K562 (cell line): ENCODE data around the gene ARHGEF1. TPM values are rescaled to one million over a fixed set of nuclear protein-coding genes. Genes with fewer than 3 reads are reported as not detected.

ENCODE experiments used
- ATAC-seq: fragments of 200-7000 bp; cut with Tn5 transposase; 3 replicates; pipeline ENCODE4 v1.9.1; 2020; ENCODE audit warnings: moderate library complexity
- BruUV-seq: library from RNA; stranded (reverse); fragments of 400-500 nt; replicated peaks from 2 replicates; lab custom pipeline; 2021; lab: Mats Ljungman, UMichigan
- CTCF ChIA-PET: fragments of 300-600 bp; formaldehyde crosslinking; extraction: SDS; loops from one replicate; lab custom pipeline; 2021; ENCODE audit warnings: low intra/inter-chr PET ratio; lab: Yijun Ruan, JAX
- POLR2A ChIA-PET: fragments of 300-600, 350-650 bp; sonication (Branson Sonifier 250); formaldehyde crosslinking; extraction: SDS; loops from one replicate; lab custom pipeline; 2021; ENCODE audit warnings: antibody characterized with exemption, inconsistent platforms; lab: Yijun Ruan, JAX
- DNase-seq, 4 experiments: peaks; one replicate each; pipeline versions ENCODE4 v3.0.0 to v3.0.0-alpha.2; 2011 to 2018; ENCODE audit warnings: low spot score in 3 of 4, mixed read lengths in 3 of 4; ENCODE audit errors: extremely low read depth in 1 of 4
- FAIRE-seq: peaks from 2 replicates; lab custom pipeline; 2011; peaks lifted over from hg19 to GRCh38; lab: Jason Lieb, UNC
- H2AFZ ChIP-seq: 2 replicates; pipeline ENCODE4 v1.6.0; 2011; ENCODE audit warnings: low read depth, low read length, control low read depth, inconsistent platforms
- H3K27ac ChIP-seq: fragments of 200-600 bp; 3 replicates; pipeline ENCODE4 v1.8.0; 2011; ENCODE audit warnings: low read depth, mild to moderate bottlenecking, control low read depth, inconsistent platforms, low read length, moderate library complexity, mixed read lengths; ENCODE audit errors: extremely low read depth
- H3K27me3 ChIP-seq, 2 experiments: fragments of 300-600 bp in 1 of 2; 2 replicates in 1 of 2; 3 replicates in 1 of 2; pipeline versions ENCODE4 v1.6.0 to v1.8.0; 2011; ENCODE audit warnings: inconsistent platforms in 2 of 2, low read length in 2 of 2, mild to moderate bottlenecking in 1 of 2, mixed read lengths in 1 of 2, moderate library complexity in 1 of 2; ENCODE audit not compliant: control insufficient read depth in 2 of 2, insufficient read depth in 2 of 2
- H3K36me3 ChIP-seq: fragments of 300-600 bp; 3 replicates; pipeline ENCODE4 v1.8.0; 2011; ENCODE audit warnings: mild to moderate bottlenecking, low read length, inconsistent platforms; ENCODE audit not compliant: control insufficient read depth, insufficient read depth
- H3K4me1 ChIP-seq, 2 experiments: fragments of 200-600 bp in 1 of 2; replicated peaks in 1 of 2; 2 replicates in 1 of 2; 3 replicates in 1 of 2; pipeline versions ENCODE4 v1.5.1 to v1.8.0; 2011; ENCODE audit warnings: inconsistent platforms in 2 of 2, low read length in 2 of 2, mild to moderate bottlenecking in 1 of 2, mixed read lengths in 1 of 2, moderate library complexity in 1 of 2; ENCODE audit not compliant: control insufficient read depth in 2 of 2, insufficient read depth in 2 of 2
- H3K4me2 ChIP-seq: 2 replicates; pipeline ENCODE4 v1.6.1; 2011; ENCODE audit warnings: low read length, control low read depth, inconsistent platforms, mixed read lengths; ENCODE audit not compliant: insufficient read depth
- H3K4me3 ChIP-seq: fragments of 200-600 bp; sonication (generic), shearing (Covaris generic); 2 replicates; pipeline ENCODE4 v1.5.1; 2016; ENCODE audit warnings: control low read depth, inconsistent platforms
- H3K79me2 ChIP-seq: fragments of 200-600 bp; 3 replicates; pipeline ENCODE4 v1.8.0; 2011; ENCODE audit warnings: low read length, inconsistent platforms; ENCODE audit not compliant: control insufficient read depth, insufficient read depth
- H3K9ac ChIP-seq, 2 experiments: 2 replicates each; pipeline versions ENCODE4 v1.6.0 to v1.6.1; 2011; ENCODE audit warnings: low read depth in 2 of 2, low read length in 2 of 2, control low read depth in 1 of 2, inconsistent platforms in 1 of 2, mild to moderate bottlenecking in 1 of 2, mixed read lengths in 1 of 2; ENCODE audit not compliant: insufficient read depth in 1 of 2
- H3K9me1 ChIP-seq: one replicate; pipeline ENCODE4 v1.6.0; 2011; ENCODE audit warnings: inconsistent platforms, mild to moderate bottlenecking, low read length, moderate library complexity; ENCODE audit not compliant: control insufficient read depth, insufficient read depth
- H3K9me3 ChIP-seq: replicated peaks from 2 replicates; pipeline ENCODE4 v1.5.1; 2011; ENCODE audit warnings: low read depth, low read length, inconsistent platforms; ENCODE audit not compliant: control insufficient read depth, insufficient read depth
- H4K20me1 ChIP-seq: replicated peaks from 2 replicates; pipeline ENCODE4 v1.6.1; 2011; ENCODE audit warnings: low read length, inconsistent platforms, mixed read lengths; ENCODE audit not compliant: control insufficient read depth, insufficient read depth
- DACH1 ChIP-seq: fragments of 450-650 bp; IDR thresholded peaks from 2 replicates; pipeline ENCODE4 v1.6.1; 2018; ENCODE audit not compliant: partially characterized antibody
- E2F3 ChIP-seq: fragments of 250-450 bp; sonication (Bioruptor Pico); IDR thresholded peaks from 2 replicates; pipeline ENCODE4 v1.4.0; 2020; ENCODE audit warnings: mild to moderate bottlenecking
- EHMT2 ChIP-seq: fragments of 450-650 bp; IDR thresholded peaks from 2 replicates; pipeline ENCODE4 v1.6.1; 2018; ENCODE audit warnings: antibody characterized with exemption
- LCOR ChIP-seq: sonication (generic); formaldehyde crosslinking; IDR thresholded peaks from 2 replicates; pipeline ENCODE4 v1.8.0; 2022; ENCODE audit warnings: mild to moderate bottlenecking, missing genetic modification reagents
- NBN ChIP-seq: fragments of 450-650 bp; IDR thresholded peaks from 2 replicates; pipeline ENCODE4 v1.6.1; 2016; ENCODE audit warnings: low read depth, mild to moderate bottlenecking
- NCOA4 ChIP-seq: fragments of 450-650 bp; IDR thresholded peaks from 2 replicates; pipeline ENCODE4 v1.6.1; 2018; ENCODE audit warnings: mild to moderate bottlenecking; ENCODE audit not compliant: partially characterized antibody
- NELFE ChIP-seq: IDR thresholded peaks from 2 replicates; pipeline ENCODE4 v1.6.1; 2011; ENCODE audit warnings: mild to moderate bottlenecking; ENCODE audit not compliant: insufficient read depth, insufficient read length
- NFYB ChIP-seq: IDR thresholded peaks from 2 replicates; pipeline ENCODE4 v1.6.1; 2011; ENCODE audit warnings: mild to moderate bottlenecking, moderate library complexity; ENCODE audit not compliant: insufficient read length; ENCODE audit errors: extremely low read depth
- RCOR1 ChIP-seq, 2 experiments: IDR thresholded peaks; 2 replicates each; pipeline ENCODE4 v1.6.1; 2012; ENCODE audit warnings: low read depth in 2 of 2, low read length in 2 of 2, borderline replicate concordance in 1 of 2, improper control_type of control experiment in 1 of 2
- SLC30A9 ChIP-seq: fragments of 250-450 bp; sonication (Bioruptor Pico); IDR thresholded peaks from 2 replicates; pipeline ENCODE4 v1.8.0; 2022; ENCODE audit warnings: mild to moderate bottlenecking, moderate library complexity
- SOX6 ChIP-seq: fragments of 450-650 bp; IDR thresholded peaks from 2 replicates; pipeline ENCODE4 v1.6.1; 2014; ENCODE audit warnings: mild to moderate bottlenecking
- TCF7 ChIP-seq: sonication (generic); IDR thresholded peaks from 2 replicates; pipeline ENCODE4 v1.6.1; 2016; ENCODE audit warnings: antibody characterized with exemption, borderline replicate concordance
- ZNF12 ChIP-seq: sonication (generic); formaldehyde crosslinking; IDR thresholded peaks from 2 replicates; pipeline ENCODE4 v1.4.0; 2020; ENCODE audit warnings: mild to moderate bottlenecking, missing genetic modification reagents
- ZNF274 ChIP-seq: IDR thresholded peaks from 2 replicates; pipeline ENCODE4 v1.6.1; 2011; ENCODE audit warnings: low read depth, mild to moderate bottlenecking, low read length, moderate library complexity, borderline replicate concordance
- WGBS: fragments of 100-300 bp; shearing (Covaris generic); methylation state at CpG from one replicate; pipeline ENCODE4 v1.1.6; 2016; ENCODE audit warnings: low coverage, mixed read lengths; ENCODE audit not compliant: insufficient coverage; ENCODE audit errors: missing lambda C conversion rate; 5-methylcytosine and 5-hydroxymethylcytosine counted together
- in situ Hi-C: fragments of 300-500 bp; cut with MboI; formaldehyde crosslinking; loops from 4 replicates; pipeline ENCODE4 v1.15.0; 2018; ENCODE audit warnings: inconsistent platforms, mixed read lengths
- intact Hi-C: fragments of 100-400 bp; cut with micrococcal nuclease; formaldehyde crosslinking; loops from 2 replicates; pipeline ENCODE4 v1.14.2; 2022
- polyA plus RNA-seq, 8 experiments: library from polyadenylated mRNA; depleted of rRNA in 4 of 8; stranded (reverse) in 5 of 8; unstranded in 3 of 8; fragments of >200 nt; fragmentation: Nextera tagmentation in 2 of 8; fragmentation: Illumina TruSeq in 1 of 8; extraction: Ambion mirVana in 2 of 8; extraction: Trizol in 1 of 8; gene quantifications; 2 replicates each; pipeline versions ENCODE4 v1.2.1 to v1.2.3, GENCODE V29; 2011 to 2014; ENCODE audit warnings: inconsistent platforms in 1 of 8, missing spikeins in 1 of 8
- total RNA-seq, 7 experiments: library from RNA; depleted of rRNA in 6 of 7; stranded (reverse); fragments of >200 nt in 6 of 7; fragmentation: Illumina TruSeq in 2 of 7; extraction: Trizol in 2 of 7; gene quantifications; 2 replicates each; pipeline versions ENCODE4 v1.2.1 to v1.2.3, GENCODE V29; 2011 to 2021; ENCODE audit warnings: low replicate concordance in 1 of 7
- TF ChIP-seq, protein P1 (sequence below): fragments of 250-450 bp; sonication (Bioruptor Pico); IDR thresholded peaks from 2 replicates; pipeline ENCODE4 v1.4.0; 2020; ENCODE audit warnings: mild to moderate bottlenecking, moderate library complexity
- TF ChIP-seq, protein P2 (sequence below): fragments of 450-650 bp; IDR thresholded peaks from 2 replicates; pipeline ENCODE4 v1.6.1; 2017; ENCODE audit warnings: mild to moderate bottlenecking, moderate library complexity
- TF ChIP-seq, protein P3 (sequence below), 2 experiments: fragments of 450-650 bp; IDR thresholded peaks; 2 replicates each; pipeline ENCODE4 v1.6.1; 2016

Gene ARHGEF1
- total and polyA plus RNA-seq, 9 of the 15 experiments (the other 6 are each of a cell fraction or from before 2014, with no cell fraction given): 1.9 to 149 (median 29.8) TPM

DNA sequence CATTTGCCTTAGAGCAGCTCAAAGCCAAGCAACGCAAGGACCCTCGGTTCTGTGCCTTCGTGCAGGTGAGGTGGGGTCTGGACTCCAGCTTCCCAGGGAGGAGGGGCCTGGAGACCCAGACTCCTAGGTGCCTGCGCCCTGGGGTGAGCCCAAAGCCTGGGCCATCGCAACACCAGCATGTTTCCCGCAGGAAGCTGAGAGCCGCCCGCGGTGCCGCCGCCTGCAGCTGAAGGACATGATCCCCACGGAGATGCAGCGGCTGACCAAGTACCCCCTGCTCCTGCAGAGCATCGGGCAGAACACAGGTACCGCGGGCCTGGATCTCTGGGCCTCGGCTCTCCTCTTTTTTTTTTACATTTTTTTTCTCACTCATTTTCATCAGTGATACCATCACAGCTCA is 19.6 kb downstream of the ARHGEF1 start:
- WGBS: 95% methylated on average over 16 of the region's 17 CpGs
- intact Hi-C loops: no loop called here
- Histone ChIP-seq H3K27me3 (no peaks in the 10 kb centered on the region), H4K20me1 (no peaks in the 10 kb centered on the region), H3K27ac (no peak overlapping the region), H3K9me1 (peaks cover 4% of the 10 kb centered on the region), H3K79me2 (no peaks in the 10 kb centered on the region), H3K36me3 (peaks cover 84% of the 10 kb centered on the region), H3K4me1 (peaks cover 0 to 31% of the 10 kb centered on the region in 2 experiments; a peak in 2 of 5 replicates), H3K9me3 (no peaks in the 10 kb centered on the region), H3K4me2 (no peak overlapping the region), H2AFZ (no peak overlapping the region), H3K4me3 (no peak overlapping the region), H3K9ac (no peak overlapping the region)
- BruUV-seq: no TSS peak
- ChIA-PET CTCF (no interaction called here), POLR2A (interaction anchor here (0.6 to 1.2 kb wide), 3 partner anchors 18 to 48 kb away, joined by 3 to 5 read pairs (median 3); partner anchors contain the start of gene RPS19)
- FAIRE-seq: no peak
- no peak for TF ChIP-seq NBN
- TF ChIP-seq EHMT2: no peak
- no peak for TF ChIP-seq ZNF274
- no peak for TF ChIP-seq RCOR1 (IDR thresholded peaks at IDR 0.05; ENCODE audit: borderline replicate concordance in 1 of 2, low read depth in 2 of 2, low read length in 2 of 2)
- TF ChIP-seq, protein P1, sequence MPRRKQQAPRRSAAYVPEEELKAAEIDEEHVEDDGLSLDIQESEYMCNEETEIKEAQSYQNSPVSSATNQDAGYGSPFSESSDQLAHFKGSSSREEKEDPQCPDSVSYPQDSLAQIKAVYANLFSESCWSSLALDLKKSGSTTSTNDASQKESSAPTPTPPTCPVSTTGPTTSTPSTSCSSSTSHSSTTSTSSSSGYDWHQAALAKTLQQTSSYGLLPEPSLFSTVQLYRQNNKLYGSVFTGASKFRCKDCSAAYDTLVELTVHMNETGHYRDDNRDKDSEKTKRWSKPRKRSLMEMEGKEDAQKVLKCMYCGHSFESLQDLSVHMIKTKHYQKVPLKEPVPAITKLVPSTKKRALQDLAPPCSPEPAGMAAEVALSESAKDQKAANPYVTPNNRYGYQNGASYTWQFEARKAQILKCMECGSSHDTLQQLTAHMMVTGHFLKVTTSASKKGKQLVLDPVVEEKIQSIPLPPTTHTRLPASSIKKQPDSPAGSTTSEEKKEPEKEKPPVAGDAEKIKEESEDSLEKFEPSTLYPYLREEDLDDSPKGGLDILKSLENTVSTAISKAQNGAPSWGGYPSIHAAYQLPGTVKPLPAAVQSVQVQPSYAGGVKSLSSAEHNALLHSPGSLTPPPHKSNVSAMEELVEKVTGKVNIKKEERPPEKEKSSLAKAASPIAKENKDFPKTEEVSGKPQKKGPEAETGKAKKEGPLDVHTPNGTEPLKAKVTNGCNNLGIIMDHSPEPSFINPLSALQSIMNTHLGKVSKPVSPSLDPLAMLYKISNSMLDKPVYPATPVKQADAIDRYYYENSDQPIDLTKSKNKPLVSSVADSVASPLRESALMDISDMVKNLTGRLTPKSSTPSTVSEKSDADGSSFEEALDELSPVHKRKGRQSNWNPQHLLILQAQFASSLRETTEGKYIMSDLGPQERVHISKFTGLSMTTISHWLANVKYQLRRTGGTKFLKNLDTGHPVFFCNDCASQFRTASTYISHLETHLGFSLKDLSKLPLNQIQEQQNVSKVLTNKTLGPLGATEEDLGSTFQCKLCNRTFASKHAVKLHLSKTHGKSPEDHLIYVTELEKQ (CRISPR knock-in tag): no peak
- TF ChIP-seq NCOA4: no peak
- no peak for TF ChIP-seq DACH1
- TF ChIP-seq, protein P2, sequence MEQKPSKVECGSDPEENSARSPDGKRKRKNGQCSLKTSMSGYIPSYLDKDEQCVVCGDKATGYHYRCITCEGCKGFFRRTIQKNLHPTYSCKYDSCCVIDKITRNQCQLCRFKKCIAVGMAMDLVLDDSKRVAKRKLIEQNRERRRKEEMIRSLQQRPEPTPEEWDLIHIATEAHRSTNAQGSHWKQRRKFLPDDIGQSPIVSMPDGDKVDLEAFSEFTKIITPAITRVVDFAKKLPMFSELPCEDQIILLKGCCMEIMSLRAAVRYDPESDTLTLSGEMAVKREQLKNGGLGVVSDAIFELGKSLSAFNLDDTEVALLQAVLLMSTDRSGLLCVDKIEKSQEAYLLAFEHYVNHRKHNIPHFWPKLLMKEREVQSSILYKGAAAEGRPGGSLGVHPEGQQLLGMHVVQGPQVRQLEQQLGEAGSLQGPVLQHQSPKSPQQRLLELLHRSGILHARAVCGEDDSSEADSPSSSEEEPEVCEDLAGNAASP: no peak
- no peak for TF ChIP-seq NELFE
- TF ChIP-seq, protein P3, sequence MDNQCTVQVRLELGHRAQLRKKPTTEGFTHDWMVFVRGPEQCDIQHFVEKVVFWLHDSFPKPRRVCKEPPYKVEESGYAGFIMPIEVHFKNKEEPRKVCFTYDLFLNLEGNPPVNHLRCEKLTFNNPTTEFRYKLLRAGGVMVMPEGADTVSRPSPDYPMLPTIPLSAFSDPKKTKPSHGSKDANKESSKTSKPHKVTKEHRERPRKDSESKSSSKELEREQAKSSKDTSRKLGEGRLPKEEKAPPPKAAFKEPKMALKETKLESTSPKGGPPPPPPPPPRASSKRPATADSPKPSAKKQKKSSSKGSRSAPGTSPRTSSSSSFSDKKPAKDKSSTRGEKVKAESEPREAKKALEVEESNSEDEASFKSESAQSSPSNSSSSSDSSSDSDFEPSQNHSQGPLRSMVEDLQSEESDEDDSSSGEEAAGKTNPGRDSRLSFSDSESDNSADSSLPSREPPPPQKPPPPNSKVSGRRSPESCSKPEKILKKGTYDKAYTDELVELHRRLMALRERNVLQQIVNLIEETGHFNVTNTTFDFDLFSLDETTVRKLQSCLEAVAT (IDR thresholded peaks at IDR 0.05): no peak
- no peak for TF ChIP-seq TCF7
- no peak for TF ChIP-seq SOX6
- TF ChIP-seq ZNF12 (CRISPR knock-in tag): no peak
- no peak for TF ChIP-seq E2F3 (CRISPR knock-in tag)
- no peak for TF ChIP-seq SLC30A9 (CRISPR knock-in tag)
- TF ChIP-seq LCOR (CRISPR knock-in tag): no peak
- TF ChIP-seq NFYB: no peak
- in situ Hi-C loops: no loop called here
- DNase-seq: no peak
- no peak for ATAC-seq
